ENCODE measurements around the gene TCF19.
"Not testable (repeated sequence)": the region's sequence is repeated elsewhere in the genome, so short reads cannot be mapped to it uniquely, and the experiment has no call there.

TCF19 gene

DNA sequence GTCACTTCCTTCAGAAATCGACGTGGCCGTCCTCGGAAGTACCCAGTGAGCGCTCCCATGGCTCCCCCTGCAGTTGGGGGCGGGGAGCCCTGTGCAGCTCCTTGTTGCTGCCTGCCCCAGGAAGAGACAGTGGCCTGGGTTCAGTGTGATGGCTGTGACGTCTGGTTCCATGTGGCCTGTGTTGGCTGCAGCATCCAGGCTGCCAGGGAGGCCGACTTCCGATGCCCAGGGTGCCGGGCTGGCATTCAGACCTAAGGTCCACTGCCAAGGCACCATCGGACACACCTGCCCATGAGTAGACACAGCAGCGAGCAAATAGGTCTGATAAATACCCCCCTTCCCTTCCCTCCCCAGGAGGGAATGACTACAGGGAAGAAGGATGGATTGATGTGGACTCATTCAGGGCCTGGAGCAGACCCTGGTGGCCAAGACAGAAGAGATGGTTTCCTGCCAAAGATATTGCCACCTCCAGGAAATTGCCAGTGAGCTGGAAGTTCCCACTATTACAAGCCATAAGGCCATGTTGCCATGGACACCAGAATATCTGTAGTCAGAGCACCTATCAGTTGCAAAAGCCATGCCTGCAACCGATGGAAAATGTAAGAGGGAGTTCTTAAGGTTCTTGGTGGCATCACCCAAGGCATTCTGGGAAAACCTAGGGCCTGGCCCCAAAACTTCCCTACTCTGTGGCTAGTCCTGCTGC lies 4.2 kb downstream of the TCF19 start:
- no peak for DNase-seq

- no peak for DNase-seq
Measured at GRCh38 chr6:31163922-31164321, 5.5 kb downstream of the TCF19 start.

DNA sequence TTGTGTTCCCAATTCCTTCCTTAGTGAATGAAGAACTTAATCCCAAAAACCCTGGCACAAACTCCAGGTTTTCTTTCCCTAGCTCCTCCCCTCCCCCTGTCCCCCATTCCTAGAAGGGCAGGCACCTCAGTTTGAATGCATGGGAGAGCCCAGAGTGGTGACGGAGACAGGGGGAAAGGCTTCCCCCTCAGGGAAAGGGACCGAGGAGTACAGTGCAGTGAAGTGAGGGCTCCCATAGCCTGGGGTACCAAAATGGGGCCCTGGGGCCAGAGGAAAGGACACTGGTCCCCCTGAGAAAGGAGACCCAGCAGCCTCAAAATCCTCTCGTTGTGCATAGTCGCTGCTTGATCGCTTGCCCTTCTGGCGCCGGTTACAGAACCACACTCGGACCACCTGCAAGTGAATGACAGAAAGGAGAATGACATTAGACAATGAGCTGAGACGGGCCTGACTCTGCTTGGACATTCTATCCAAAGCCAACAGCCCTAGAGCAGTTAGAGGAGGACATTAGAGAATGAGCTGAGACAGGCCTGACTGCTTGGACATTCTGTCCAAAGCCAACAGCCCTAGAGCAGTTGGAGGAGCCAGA lies 6.2 kb downstream of the TCF19 start:
- not testable (repeated sequence) for DNase-seq

DNA sequence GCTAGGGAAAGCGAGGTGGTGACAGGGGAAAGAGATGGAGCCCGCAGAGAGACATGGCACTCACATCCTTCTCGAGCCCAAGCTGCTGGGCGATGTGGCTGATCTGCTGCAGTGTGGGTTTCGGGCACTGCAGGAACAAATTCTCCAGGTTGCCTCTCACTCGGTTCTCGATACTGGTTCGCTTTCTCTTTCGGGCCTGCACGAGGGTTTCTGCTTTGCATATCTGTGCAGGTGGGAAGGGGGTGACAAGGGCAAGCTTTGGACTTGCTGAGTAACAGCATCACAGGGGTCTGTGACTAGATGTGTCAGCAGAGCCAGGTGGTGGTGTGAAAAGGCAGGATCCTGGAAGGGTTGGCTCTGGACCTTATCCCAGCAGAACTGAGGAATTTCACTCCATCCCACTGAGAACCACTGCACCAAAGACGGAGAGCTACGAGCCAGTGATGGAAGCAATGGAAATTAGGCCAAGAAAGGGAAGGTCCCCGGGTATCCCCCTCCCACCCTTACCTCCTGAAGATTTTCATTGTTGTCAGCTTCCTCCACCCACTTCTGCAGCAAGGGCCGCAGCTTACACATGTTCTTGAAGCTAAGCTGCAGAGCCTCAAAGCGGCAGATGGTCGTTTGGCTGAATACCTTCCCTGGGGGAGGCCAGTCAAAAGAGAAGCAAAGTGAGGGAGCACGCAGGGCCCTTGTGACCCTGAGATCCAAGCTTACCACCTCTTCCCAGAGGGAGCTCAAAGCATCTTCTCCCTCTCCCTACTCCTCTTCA lies 6.9 kb downstream of the TCF19 start:
- not testable (repeated sequence) for DNase-seq

DNA sequence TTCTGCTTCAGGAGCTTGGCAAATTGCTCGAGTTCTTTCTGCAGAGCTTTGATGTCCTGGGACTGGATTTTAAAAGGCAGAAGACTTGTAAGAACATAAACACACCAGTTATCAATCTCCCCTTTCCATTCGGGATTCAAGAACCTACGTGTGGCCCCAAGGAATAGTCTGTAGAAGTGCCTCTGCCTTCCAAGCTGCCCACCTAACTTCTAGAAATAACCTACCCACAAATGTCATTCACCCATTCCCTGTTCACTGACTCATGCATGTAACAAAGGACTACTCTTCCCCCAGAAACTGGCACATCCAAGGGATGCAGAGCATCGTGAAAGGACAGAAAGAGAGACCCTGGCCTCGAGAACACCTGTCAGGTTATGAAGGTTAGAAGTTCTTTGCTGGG lies 7.6 kb downstream of the TCF19 start:
- no peak for DNase-seq

DNA sequence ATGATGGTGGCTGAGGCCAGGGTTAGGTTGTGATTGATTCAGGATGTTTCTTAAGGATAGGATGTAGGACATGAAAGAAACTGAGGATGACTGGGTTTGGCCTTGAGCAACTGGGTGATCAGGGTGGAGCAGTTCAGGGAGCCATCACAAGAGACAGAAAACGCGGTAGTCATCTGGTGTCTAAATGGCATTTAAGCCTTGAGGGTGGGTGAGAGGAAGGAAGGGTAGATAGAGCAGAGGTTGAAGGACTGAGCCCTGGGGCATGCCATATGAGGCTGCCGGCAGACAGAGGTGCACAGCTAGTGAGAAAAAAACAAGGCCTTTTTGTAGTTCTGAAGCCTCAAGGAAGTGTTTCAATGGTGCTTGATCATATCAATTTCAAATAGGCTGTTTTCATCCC lies 10.2 kb downstream of the TCF19 start:
- DNase-seq, result no peak

DNA sequence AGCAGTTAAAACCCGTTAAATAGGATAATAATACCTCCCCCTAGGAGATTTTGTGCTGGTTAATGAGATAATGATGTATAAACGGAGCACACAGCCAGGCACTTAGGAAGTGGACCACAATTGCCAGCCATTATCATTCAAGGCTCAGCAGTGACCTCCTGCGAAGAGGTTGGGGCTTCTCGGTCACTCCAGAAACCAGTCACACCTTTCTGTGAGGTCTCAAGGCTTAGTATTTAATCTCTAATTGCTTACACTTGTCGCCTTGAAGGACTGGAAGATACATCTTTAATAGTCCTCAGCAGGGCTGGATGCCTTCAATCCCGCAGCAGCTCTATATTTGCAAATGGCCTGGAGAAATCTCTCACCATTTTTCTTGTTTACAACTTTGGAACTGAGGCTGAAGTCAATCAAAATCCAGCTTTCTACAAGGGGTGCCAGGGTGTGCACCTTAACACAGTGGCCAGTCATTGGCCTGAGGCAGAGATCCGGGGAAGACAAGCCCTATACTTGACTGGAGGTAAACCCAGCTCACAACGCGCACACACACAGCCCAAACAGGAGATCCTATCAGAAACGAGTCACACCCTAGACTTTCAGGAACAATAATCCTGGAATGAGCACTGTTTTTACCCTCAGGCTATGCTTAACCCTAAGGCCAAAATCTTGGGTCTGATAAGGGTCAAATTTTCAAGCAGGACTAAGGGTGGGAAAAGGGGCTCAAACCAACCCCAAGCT lies 10.9 kb downstream of the TCF19 start:
- no peak for DNase-seq

GRCh38 chr6:31169858-31170599 lies 11.6 kb downstream of the TCF19 start:
- DNase-seq, result not testable (repeated sequence)

DNA sequence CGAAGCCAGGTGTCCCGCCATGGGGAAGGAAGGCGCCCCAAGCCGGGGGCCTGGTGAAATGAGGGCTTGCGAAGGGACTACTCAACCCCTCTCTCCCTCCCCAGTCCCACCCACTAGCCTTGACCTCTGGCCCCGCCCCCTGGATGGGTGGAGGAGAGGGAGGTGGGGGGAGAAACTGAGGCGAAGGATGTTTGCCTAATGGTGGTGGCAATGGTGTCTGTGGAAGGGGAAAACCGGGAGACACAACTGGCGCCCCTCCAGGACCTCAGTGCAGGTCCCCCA lies 12.2 kb downstream of the TCF19 start, which contains the start of gene POU5F1:
TSS of gene POU5F1 (minus strand) at position 83 of the 282 bp plus-strand sequence. CDS start at position 21, 62 bp downstream.
- DNase-seq, result no peak

- no peak for DNase-seq
Measured at GRCh38 chr6:31170987-31171671, 12.7 kb downstream of the TCF19 start.

DNA sequence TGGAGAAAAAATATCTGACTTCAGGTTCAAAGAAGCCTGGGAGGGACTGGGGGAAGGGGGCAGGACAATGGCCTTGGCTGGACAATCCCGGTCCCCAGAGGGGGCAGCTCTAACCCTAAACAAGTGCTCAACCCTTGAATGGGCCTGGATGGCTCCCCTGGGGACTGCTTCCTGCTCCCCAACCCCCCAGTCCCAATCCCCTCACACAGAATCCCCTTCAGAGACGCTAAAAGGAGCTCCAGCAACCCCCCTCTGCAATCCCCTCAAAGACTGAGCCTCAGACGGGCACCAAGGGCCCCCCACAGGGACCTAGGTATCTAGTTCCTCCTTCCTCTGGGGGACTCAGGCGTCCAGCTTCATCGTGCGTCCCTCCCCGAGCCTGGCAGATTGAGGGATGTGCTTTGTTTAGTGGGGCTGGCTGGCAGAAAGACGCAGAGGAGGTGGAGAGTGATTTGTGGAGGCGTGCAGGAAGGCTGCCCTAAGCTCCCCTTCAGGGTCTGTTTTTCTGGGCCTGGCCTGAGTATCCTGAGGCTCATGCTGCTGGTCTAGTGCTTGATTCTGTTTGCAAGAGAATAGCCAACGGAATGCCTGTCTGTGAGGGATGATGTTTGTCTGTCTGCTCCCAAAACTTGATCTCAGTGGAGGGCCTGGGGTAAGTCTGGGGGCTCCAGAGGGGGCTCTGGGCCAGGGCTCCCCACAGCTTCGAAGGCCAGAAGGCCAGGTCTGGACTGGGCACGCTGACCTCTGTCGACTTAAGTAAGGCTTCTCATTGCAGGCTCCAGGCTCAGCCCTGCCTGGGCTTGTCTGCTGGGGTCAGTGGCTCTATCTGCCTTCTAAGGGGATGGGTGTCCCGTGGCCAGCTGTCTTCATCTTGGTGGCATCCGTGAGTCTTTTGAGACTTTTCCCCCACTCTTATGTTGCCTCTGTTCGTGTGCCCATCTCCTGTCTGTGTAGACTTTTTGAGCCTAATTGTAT lies 13.8 kb downstream of the TCF19 start:
- no peak for DNase-seq

- DNase-seq, result no peak
Measured at GRCh38 chr6:31172973-31173384, 14.6 kb downstream of the TCF19 start.

DNA sequence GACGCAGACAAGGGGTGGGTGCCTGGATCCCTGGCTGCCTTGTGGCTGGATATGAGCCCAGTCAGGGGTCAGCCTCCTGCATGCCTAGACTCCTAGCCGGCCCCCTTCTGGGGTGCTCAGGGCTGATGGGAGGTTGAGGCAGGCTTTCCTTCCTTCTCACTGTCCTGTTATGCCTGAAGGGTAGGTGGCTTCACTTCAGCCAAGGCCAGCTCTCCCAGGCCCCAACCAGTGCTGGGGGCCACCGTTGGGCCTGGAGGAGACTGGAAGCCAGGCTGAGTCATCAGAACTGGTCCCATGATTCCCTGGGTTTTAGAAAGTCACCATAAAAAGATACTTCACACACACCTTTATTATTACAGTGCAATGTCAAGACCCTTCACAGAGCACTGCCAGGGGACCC lies 15.0 kb downstream of the TCF19 start:
- DNase-seq, result no peak

DNA sequence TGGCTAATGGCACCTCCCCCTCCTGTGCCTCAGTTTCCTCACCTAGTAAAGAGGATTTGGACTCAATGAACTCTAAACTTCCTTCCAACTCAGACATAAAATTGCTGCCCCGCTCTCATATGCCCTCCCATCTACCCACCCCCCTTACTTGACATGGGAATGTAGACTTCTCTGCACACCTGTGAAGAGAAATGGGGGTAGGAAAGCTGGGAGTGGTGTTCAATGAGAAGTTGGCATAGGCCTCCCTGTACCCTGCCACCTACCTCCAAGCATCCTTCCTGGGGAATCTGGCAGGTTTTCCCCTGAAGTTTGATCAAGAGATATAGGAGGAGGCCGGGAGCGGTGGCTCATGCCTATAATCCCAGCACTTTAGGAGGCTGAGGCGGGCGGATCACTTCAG lies 16.0 kb downstream of the TCF19 start:
- no peak for DNase-seq

- DNase-seq, result peak; percentile 86
Measured at GRCh38 chr6:31175971-31176370, 17.6 kb downstream of the TCF19 start.

DNA sequence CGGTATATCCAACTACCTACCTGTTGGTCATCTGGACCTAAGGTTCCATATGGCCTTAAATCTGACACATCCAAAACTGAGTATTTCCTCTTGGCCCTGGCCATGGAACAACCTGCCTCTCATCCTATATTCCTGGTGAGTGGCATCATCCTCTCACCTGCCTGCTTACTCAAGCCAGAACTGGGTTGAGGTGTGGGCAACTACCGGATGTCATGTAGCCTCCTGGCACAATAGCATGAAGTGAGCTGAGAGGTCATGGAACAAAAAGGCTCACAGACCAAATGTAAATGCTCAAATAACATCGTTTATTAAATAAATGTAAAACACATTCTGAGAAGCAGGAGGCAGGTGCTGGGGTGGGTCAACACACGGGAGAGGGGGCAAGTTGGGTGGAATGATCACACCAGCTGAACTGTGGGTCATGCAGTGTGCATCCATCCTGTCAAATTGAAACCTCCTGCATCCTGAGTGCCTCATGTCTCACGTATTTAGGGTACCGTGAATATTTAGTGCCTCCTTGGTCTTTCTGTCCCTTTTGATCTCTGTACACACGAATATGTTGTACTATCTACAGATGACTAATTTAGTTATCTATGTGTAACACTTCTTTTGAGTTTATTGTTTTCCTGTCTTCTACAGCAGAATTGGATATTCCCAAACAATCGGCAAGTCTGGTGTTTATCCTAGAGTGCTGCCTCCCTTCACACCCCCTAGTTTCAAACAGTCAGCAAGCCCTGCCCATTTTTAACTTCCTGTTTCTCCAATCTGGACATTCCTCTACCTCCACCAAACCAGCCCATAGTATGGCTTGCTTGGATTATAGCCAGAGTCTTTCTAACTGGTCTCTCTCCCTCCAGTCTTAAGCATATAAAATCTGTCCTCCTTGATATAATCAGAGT lies 20.0 kb downstream of the TCF19 start:
- peak; percentile 13 for DNase-seq

- DNase-seq, result no peak
Measured at GRCh38 chr6:31179042-31179386, 20.6 kb downstream of the TCF19 start.

GRCh38 chr6:31179896-31180295 lies 21.5 kb downstream of the TCF19 start:
- no peak for DNase-seq

DNA sequence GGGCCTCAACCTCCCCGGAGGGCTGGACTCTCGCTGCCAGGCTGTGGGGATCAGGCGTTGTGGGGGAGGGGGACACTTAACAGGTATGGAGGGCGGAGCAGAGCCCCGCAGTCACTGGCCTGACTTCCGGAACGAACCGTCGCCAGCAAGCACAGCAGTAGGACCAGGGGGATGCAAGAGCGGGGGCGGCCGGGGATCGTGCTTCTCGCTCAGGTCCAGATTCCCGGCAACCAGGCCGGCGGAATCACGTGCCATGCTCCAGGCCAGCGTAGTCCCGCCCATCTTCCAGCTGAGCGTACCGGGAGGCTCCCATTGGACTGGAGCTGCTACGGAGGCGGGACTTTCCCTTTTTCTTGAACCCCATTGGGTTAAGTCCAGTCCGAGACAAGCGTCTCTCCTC lies 22.1 kb downstream of the TCF19 start:
- peak; percentile 80 for DNase-seq

GRCh38 chr6:31183287-31183686 lies 24.9 kb downstream of the TCF19 start:
- DNase-seq, result not testable (repeated sequence)
